Colonic mucosa (tissue), 4 donors: ENCODE results near the gene P2RY2. TPM values are rescaled to one million over a fixed set of nuclear protein-coding genes. Genes with fewer than 3 reads are reported as not detected.

ENCODE experiments used
- DNase-seq: peaks from one replicate; pipeline ENCODE4 v3.0.0-alpha.2; 2020
- H3K27ac ChIP-seq: fragments of 200-600 bp; one replicate; pipeline ENCODE4 v1.8.0; 2021
- H3K27me3 ChIP-seq: fragments of 200-600 bp; one replicate; pipeline ENCODE4 v1.8.0; 2021
- H3K36me3 ChIP-seq: fragments of 200-600 bp; one replicate; pipeline ENCODE4 v1.8.0; 2021
- H3K4me1 ChIP-seq: fragments of 200-600 bp; one replicate; pipeline ENCODE4 v1.8.0; 2021; ENCODE audit warnings: mild to moderate bottlenecking
- H3K4me3 ChIP-seq: fragments of 200-600 bp; one replicate; pipeline ENCODE4 v1.8.0; 2021
- H3K9ac ChIP-seq, 2 donors: one replicate each; pipeline ENCODE4 v1.7.0; 2013; ENCODE audit warnings: control low read depth in 2 of 2, low read depth in 2 of 2, low read length in 2 of 2
- H3K9me3 ChIP-seq: fragments of 200-600 bp; one replicate; pipeline ENCODE4 v1.8.0; 2021
- intact Hi-C: fragments of 100-400 bp; cut with DNase I; formaldehyde crosslinking; loops from one replicate; pipeline ENCODE4 v1.14.1; 2022
- total RNA-seq, 2 donors: library from RNA; stranded (reverse); fragmentation: NEBNext Ultra II Directional in 1 of 2; extraction: Animal tissue kit (Norgen Biotek cat#: 25700) in 1 of 2; gene quantifications; one replicate each; pipeline ENCODE4 v1.2.1, GENCODE V29; 2021
- TF ChIP-seq, protein P1 (sequence below): fragments of 200-600 bp; IDR thresholded peaks from one replicate; pipeline ENCODE4 v1.8.0; 2022; ENCODE audit warnings: antibody characterized with exemption, mild to moderate bottlenecking
- donor health status: healthy.
- donor health status: DM: no; HTN: no; CAD: no.
- donor health status: DM: no; HTN: no; CAD: no.

The P2RY2 gene
- total RNA-seq, 2 donors from 2014 or later, result 17.6 to 27.4 TPM

GRCh38 chr11:73221451-73221850 lies 3.4 kb downstream of the P2RY2 start:
- Histone ChIP-seq H3K9ac (no peak overlapping the region), H3K36me3 (no peaks in the 10 kb centered on the region), H3K4me1 (no peaks in the 10 kb centered on the region), H3K27me3 (no peaks in the 10 kb centered on the region), H3K27ac (no peak overlapping the region), H3K9me3 (no peaks in the 10 kb centered on the region), H3K4me3 (no peak overlapping the region)
- intact Hi-C loops, result no loop called here
- no peak for DNase-seq
- TF ChIP-seq, protein P1, sequence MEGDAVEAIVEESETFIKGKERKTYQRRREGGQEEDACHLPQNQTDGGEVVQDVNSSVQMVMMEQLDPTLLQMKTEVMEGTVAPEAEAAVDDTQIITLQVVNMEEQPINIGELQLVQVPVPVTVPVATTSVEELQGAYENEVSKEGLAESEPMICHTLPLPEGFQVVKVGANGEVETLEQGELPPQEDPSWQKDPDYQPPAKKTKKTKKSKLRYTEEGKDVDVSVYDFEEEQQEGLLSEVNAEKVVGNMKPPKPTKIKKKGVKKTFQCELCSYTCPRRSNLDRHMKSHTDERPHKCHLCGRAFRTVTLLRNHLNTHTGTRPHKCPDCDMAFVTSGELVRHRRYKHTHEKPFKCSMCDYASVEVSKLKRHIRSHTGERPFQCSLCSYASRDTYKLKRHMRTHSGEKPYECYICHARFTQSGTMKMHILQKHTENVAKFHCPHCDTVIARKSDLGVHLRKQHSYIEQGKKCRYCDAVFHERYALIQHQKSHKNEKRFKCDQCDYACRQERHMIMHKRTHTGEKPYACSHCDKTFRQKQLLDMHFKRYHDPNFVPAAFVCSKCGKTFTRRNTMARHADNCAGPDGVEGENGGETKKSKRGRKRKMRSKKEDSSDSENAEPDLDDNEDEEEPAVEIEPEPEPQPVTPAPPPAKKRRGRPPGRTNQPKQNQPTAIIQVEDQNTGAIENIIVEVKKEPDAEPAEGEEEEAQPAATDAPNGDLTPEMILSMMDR, result no peak

DNA sequence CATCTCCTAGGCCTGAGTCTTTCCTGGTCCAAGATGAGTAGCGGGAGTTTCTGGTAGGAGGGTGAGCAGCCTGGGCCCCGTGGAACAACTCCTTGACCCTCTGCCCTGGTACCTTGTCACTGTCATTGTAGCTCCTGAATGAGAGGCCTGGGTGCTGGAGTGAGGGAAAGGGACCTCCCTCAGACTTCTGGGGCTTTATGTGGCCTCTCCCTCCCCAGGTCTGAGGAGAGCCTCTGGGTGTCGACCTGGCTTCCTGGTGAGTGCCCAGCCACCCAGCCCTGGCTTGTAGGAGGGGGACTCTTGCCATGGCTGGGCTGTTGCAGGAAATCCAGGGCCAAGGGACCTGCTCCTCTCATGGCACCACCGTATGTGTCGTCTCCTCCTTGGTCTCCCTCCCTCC lies 3.9 kb downstream of the P2RY2 start:
- DNase-seq, result no peak
- Histone ChIP-seq H3K9me3 (no peaks in the 10 kb centered on the region), H3K9ac (no peak overlapping the region), H3K4me3 (no peak overlapping the region), H3K27ac (no peak overlapping the region), H3K4me1 (no peaks in the 10 kb centered on the region), H3K27me3 (no peaks in the 10 kb centered on the region), H3K36me3 (no peaks in the 10 kb centered on the region)
- intact Hi-C loops, result no loop called here
- TF ChIP-seq, protein P1, result no peak

GRCh38 chr11:73223998-73224730 lies 6.1 kb downstream of the P2RY2 start:
- TF ChIP-seq, protein P1, result no peak
- H3K36me3 ChIP-seq, result no peaks in the 10 kb centered on the region
- H3K4me3 ChIP-seq, result no peak overlapping the region
- no peaks in the 10 kb centered on the region for H3K9me3 ChIP-seq
- H3K27me3 ChIP-seq, result no peaks in the 10 kb centered on the region
- H3K9ac ChIP-seq, result no peak overlapping the region
- DNase-seq, result no peak
- intact Hi-C loops, result no loop called here
- no peaks in the 10 kb centered on the region for H3K4me1 ChIP-seq
- no peak overlapping the region for H3K27ac ChIP-seq

DNA sequence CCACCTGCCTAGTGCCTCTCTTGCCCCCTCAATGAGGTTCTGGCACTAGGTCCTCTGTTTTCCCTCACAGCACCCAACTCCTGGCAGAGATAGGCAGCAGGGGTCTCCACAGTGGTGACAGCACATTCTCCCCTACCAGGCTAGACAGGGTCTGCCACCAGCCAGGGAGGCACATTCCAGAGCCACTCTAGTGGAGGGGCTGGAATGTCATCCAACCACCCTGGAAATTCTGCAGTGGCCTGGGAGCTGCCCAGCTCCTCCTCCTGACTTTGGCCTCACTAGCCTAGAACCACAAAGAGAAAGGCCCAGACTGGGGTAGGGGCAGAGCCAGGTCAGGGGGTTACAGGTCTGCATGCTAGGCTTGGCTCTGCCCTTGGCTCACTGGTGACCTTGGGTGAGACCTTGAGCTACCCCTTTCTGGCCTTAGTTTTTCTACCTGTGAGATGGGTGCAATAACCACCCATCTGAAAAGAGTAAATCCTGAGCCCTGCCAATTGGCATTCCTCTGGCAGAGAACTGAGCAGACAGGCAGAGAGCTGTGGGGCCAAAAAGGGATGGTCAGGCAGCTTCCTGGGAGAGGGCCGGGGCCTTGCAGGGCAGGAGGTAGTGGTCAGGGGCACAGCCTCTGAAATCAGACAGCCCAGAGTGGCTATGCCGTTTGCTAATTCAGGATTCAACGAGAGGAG lies 7.1 kb downstream of the P2RY2 start:
- H3K27ac ChIP-seq, result no peak overlapping the region

DNA sequence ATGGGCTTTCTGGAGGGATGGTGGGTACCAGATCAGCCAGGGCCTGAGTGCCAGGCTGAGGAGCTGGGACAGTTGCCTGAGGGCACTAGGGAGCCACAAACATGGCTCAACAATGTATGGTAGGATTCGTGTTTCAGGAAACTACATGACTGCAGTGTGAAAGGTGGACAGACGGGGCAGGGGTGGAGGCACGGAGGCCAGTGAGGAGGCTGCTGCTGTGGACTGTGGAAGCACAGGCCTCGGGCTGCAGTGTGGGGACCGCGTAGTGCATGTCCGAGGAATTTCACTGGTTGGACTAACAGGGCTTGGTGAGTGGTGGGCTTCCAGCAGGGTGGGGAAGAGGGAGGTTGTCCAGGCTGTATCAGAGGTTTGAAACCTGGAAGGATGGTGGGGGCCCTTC lies 7.8 kb downstream of the P2RY2 start:
- Histone ChIP-seq H3K4me3 (no peak overlapping the region), H3K27ac (no peak overlapping the region)
- intact Hi-C loops, result no loop called here

More for the DNA sequence above, 7.1 kb downstream of the P2RY2 start:
- intact Hi-C loops, result no loop called here
- TF ChIP-seq, protein P1, result no peak
- Histone ChIP-seq H3K27me3 (no peaks in the 10 kb centered on the region), H3K4me1 (no peaks in the 10 kb centered on the region), H3K9ac (no peak overlapping the region), H3K4me3 (no peak overlapping the region), H3K9me3 (no peaks in the 10 kb centered on the region), H3K36me3 (no peaks in the 10 kb centered on the region)
- no peak for DNase-seq

More for the DNA sequence above, 7.8 kb downstream of the P2RY2 start:
- H3K27me3 ChIP-seq, result no peaks in the 10 kb centered on the region
- no peaks in the 10 kb centered on the region for H3K4me1 ChIP-seq
- no peaks in the 10 kb centered on the region for H3K9me3 ChIP-seq
- DNase-seq, result no peak
- no peaks in the 10 kb centered on the region for H3K36me3 ChIP-seq
- H3K9ac ChIP-seq, result no peak overlapping the region
- TF ChIP-seq, protein P1, result no peak
